Brain microvascular endothelial cell (primary cell): ENCODE measurements around the gene DISC1.
"Not testable (repeated sequence)": the region's sequence is repeated elsewhere in the genome, so short reads cannot be mapped to it uniquely, and the experiment has no call there.

Experiments used
- DNase-seq: peaks from one replicate; pipeline ENCODE4 v3.0.0-alpha.2; 2020
- H3K27ac ChIP-seq: fragments of 250-450 bp; sonication (Bioruptor Pico); 2 replicates; pipeline ENCODE4 v1.5.1; 2020; ENCODE audit warnings: mild to moderate bottlenecking, moderate library complexity
- H3K27me3 ChIP-seq: fragments of 250-450 bp; sonication (Bioruptor Pico); replicated peaks from 2 replicates; pipeline ENCODE4 v1.5.1; 2020; ENCODE audit warnings: mild to moderate bottlenecking
- H3K36me3 ChIP-seq: fragments of 250-450 bp; sonication (Bioruptor Pico); replicated peaks from 2 replicates; pipeline ENCODE4 v1.5.1; 2020; ENCODE audit warnings: mild to moderate bottlenecking
- H3K4me3 ChIP-seq: 2 replicates; pipeline ENCODE4 v1.5.1; 2011; ENCODE audit warnings: low read depth, mild to moderate bottlenecking, control low read depth, low read length, moderate library complexity
- CTCF ChIP-seq: IDR thresholded peaks from 2 replicates; pipeline ENCODE4 v1.5.1; 2011; ENCODE audit warnings: low read depth, mild to moderate bottlenecking, moderate library complexity, low read length, control low read depth, inconsistent platforms; ENCODE audit errors: missing control alignments
- in situ Hi-C: cut with HindIII; loops from 2 replicates; pipeline ENCODE4 v1.10.0; 2017; ENCODE audit warnings: low sequenced_read_pairs, low pct_ligation_motif_present

DISC1 gene

GRCh38 chr1:231613419-231614349 is 12.9 kb upstream of the DISC1 start:
- Histone ChIP-seq H3K4me3 (no peak overlapping the region), H3K27ac (no peak overlapping the region), H3K27me3 (no peaks in the 10 kb centered on the region), H3K36me3 (no peaks in the 10 kb centered on the region)
- no peak for TF ChIP-seq CTCF
- in situ Hi-C loops = no loop called here
- DNase-seq = no peak

DNA sequence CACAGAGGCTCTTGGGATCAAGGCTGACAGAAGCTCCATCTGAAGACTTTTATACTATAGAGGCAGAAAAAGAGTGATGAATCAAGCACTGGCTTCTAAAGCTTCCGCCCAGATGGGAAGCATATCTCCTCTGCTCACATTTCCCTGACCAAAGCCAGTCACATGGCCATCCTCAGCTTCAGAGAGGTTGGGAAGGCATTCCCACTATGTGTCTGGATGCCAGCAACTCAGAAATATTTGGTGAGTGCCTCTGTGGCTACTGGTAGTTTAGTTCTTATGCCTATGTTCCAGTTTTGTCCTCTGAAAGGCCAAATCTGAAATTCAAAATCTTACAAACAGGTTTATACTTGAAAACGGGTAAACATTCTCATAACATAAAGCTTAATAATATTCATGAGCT is 9.9 kb upstream of the DISC1 start:
- DNase-seq = no peak
- Histone ChIP-seq H3K4me3 (no peak overlapping the region), H3K27ac (no peak overlapping the region), H3K36me3 (no peaks in the 10 kb centered on the region), H3K27me3 (no peaks in the 10 kb centered on the region)
- in situ Hi-C loops = no loop called here
- TF ChIP-seq CTCF = no peak

DNA sequence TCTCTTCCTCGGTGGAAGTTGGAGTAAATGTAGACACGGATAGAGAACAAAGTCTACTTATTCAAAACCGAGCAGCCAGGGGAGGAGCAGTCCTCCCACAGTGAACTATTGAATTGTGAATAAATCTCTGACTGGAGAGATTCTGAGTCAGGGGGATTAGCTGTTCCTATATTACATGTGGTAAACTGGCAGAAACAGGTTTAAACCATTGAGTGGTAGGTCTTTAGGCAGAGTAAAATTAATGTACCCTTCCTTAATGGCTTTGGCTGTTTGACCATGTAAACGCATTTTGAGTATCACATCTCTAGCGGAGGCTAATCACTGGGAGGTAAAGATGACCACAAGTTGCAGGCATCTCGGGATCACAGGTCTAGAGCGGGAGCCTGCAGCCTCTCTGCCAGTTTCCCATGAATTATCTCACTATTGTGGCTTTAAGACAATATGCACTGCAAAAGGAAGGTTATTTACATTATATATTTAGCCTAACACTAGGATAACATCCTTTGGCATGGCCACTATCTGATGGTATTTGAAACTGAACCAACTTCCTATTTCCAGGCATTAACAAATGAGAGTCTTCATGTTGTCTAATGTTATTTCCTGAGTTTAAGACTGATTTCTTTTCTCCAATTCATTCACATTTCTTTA is 7.9 kb upstream of the DISC1 start:
- Histone ChIP-seq H3K27ac (no peak overlapping the region), H3K27me3 (no peaks in the 10 kb centered on the region), H3K4me3 (no peak overlapping the region), H3K36me3 (no peaks in the 10 kb centered on the region)
- in situ Hi-C loops = no loop called here
- no peak for TF ChIP-seq CTCF
- DNase-seq = no peak

- no peak for DNase-seq
- Histone ChIP-seq H3K36me3 (no peaks in the 10 kb centered on the region), H3K27me3 (no peaks in the 10 kb centered on the region), H3K4me3 (no peak overlapping the region), H3K27ac (no peak overlapping the region)
- in situ Hi-C loops = no loop called here
- no peak for TF ChIP-seq CTCF
Measured at GRCh38 chr1:231619257-231619634, 7.3 kb upstream of the DISC1 start.

GRCh38 chr1:231625042-231625441 is 1.5 kb upstream of the DISC1 start:
- H3K4me3 ChIP-seq, in situ Hi-C loops, DNase-seq, H3K27me3 ChIP-seq, H3K36me3 ChIP-seq, H3K27ac ChIP-seq: not testable (repeated sequence)

DNA sequence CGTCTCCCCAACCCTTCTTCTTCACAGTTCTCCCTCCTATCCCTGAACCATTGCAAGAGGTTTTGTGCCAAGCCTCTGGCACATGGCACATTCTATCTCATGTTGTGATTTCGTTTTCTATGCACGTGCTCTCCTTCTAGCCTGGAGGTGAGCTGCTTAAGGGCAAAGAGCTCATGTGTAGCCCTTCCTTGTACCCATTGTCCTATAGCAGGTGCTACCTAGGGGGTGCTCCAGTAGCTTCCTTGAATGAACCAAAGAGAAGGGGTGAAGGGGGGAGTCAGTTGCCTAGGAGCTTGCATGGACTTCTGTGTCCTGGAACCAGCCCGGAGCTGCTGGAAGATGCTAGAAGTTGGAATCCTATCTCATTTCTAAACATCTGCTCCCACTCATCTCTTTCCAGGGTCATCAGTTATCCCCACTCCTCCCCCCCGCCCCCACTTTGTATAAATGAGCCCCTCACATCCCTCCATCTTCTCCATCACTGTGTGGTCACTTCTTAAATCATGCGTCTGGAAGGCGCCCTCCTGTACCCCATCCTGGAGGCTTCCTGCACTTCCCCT is 535 bp upstream of the DISC1 start:
- Histone ChIP-seq H3K27me3 (no peaks in the 10 kb centered on the region), H3K36me3 (no peaks in the 10 kb centered on the region), H3K4me3 (peak overlapping the region; percentile 84), H3K27ac (no peak overlapping the region)
- in situ Hi-C loops = no loop called here
- no peak for DNase-seq
- no peak for TF ChIP-seq CTCF
